Activated CD8-positive, alpha-beta T cell treated with anti-CD3 and anti-CD28 coated beads for 36 hours (primary cell): ENCODE data around the gene IQGAP3. TPM values are rescaled to one million over a fixed set of nuclear protein-coding genes. Genes with fewer than 3 reads are reported as not detected.

Experiments used
- ATAC-seq: fragments of 200-7000 bp; cut with Tn5 transposase; one replicate; pipeline ENCODE4 v1.10.0; 2021; ENCODE audit warnings: mild to moderate bottlenecking, moderate library complexity
- CTCF ChIA-PET: fragments of 350-600 bp; sonication (Branson Sonifier 250); formaldehyde crosslinking; loops from one replicate; lab custom pipeline; 2021; ENCODE audit warnings: antibody characterized with exemption; lab: Charles Lee
- POLR2A ChIA-PET: fragments of 350-600 bp; sonication (Branson Sonifier 250); formaldehyde crosslinking; loops from one replicate; lab custom pipeline; 2021; ENCODE audit warnings: antibody characterized with exemption; lab: Charles Lee
- DNase-seq: peaks from one replicate; pipeline ENCODE4 v3.0.0-alpha.2; 2020
- H3K27ac Mint-ChIP-seq: one replicate; pipeline ENCODE4 v1.8.0; 2021; ENCODE audit warnings: mild to moderate bottlenecking, mixed read lengths
- H3K27me3 Mint-ChIP-seq: one replicate; pipeline ENCODE4 v1.8.0; 2021; ENCODE audit warnings: mixed read lengths
- H3K36me3 Mint-ChIP-seq: one replicate; pipeline ENCODE4 v1.8.0; 2021; ENCODE audit warnings: low read depth, mixed read lengths
- H3K4me1 Mint-ChIP-seq: one replicate; pipeline ENCODE4 v1.8.0; 2021; ENCODE audit warnings: low read depth, mixed read lengths
- H3K4me3 Mint-ChIP-seq: one replicate; pipeline ENCODE4 v1.8.0; 2021; ENCODE audit warnings: mild to moderate bottlenecking, moderate library complexity, mixed read lengths
- H3K9me3 Mint-ChIP-seq: one replicate; pipeline ENCODE4 v1.8.0; 2021; ENCODE audit warnings: mixed read lengths
- intact Hi-C: fragments of 100-400 bp; cut with micrococcal nuclease; formaldehyde crosslinking; loops from one replicate; pipeline ENCODE4 v1.10.0; 2022
- total RNA-seq, 2 experiments: library from RNA; stranded (reverse); gene quantifications; one replicate each; pipeline ENCODE4 v1.2.3, GENCODE V29; 2021
- TF ChIP-seq, protein P1 (sequence below): fragments of 200-600 bp; IDR thresholded peaks from one replicate; pipeline ENCODE4 v1.8.0; 2022; ENCODE audit warnings: antibody characterized with exemption, mild to moderate bottlenecking

IQGAP3 gene
- total RNA-seq, 2 experiments from 2014 or later: 14.4 to 14.9 TPM

DNA sequence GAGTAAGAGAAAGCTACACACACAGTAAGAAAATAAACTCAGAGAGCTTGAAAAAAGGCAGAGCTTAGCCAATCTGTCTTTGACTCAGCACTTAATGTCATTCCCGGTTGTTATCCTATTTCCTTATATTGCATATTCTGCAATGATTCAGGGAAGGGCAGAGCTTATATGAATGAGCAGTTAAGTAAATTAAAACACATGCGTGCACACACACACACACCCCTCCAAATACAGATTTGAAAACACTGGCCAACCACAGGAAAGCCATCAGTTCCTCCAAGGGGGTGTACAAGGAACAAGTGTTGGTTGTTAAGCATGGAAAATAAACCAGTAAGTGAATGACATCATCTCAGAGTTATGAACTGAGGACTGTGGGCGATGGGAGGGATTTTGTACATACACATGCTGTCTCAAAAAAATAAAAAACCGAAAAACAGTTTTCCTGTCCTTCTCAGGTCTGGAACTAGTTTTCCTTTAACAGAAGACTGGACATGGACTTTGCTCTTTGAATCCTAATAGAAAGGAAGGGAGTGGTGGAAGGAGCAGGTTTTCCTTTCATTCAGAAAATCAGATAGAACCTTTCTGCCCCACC is 1.0 kb downstream of the IQGAP3 start:
- ChIA-PET POLR2A (interaction anchor here (0.7 to 3.8 kb wide), 7 partner anchors 9 to 147 kb away, joined by 3 to 18 read pairs (median 3); partner anchors contain the start of gene MEF2D), CTCF (interaction anchor here (0.7 to 2.6 kb wide), 11 partner anchors 11 to 185 kb away, joined by 3 to 12 read pairs (median 6); no protein-coding TSS in a partner anchor)
- Mint-ChIP-seq H3K27ac (no peak overlapping the region), H3K4me1 (peaks cover 16% of the 10 kb centered on the region), H3K27me3 (peaks cover 22% of the 10 kb centered on the region), H3K4me3 (peak overlapping the region; percentile 95), H3K36me3 (peaks cover 2% of the 10 kb centered on the region), H3K9me3 (no peaks in the 10 kb centered on the region)
- intact Hi-C loops: no loop called here
- DNase-seq (no peak), ATAC-seq (peak; percentile 20)
- TF ChIP-seq, protein P1, sequence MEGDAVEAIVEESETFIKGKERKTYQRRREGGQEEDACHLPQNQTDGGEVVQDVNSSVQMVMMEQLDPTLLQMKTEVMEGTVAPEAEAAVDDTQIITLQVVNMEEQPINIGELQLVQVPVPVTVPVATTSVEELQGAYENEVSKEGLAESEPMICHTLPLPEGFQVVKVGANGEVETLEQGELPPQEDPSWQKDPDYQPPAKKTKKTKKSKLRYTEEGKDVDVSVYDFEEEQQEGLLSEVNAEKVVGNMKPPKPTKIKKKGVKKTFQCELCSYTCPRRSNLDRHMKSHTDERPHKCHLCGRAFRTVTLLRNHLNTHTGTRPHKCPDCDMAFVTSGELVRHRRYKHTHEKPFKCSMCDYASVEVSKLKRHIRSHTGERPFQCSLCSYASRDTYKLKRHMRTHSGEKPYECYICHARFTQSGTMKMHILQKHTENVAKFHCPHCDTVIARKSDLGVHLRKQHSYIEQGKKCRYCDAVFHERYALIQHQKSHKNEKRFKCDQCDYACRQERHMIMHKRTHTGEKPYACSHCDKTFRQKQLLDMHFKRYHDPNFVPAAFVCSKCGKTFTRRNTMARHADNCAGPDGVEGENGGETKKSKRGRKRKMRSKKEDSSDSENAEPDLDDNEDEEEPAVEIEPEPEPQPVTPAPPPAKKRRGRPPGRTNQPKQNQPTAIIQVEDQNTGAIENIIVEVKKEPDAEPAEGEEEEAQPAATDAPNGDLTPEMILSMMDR: no peak

DNA sequence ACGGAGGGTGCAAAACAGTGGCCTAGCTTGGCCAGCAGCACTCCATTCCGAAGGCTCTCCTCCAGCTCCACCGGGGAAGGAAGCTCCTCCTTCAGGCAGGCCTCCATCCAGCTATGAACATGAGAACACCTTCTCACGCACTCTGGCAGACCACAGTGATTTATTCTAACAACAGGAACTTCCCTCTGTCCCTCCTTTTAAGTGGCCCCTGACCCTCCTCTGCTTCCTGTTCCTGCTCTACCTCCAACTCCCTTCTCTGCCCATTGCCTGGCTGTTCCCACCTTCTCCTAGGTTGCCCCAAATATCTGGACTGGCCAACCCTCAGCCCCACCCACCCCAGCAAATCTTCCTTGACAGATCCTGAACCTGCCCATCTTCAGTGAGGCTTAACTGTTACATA is 5.9 kb downstream of the IQGAP3 start:
- ATAC-seq: no peak
- TF ChIP-seq, protein P1: no peak
- no peak for DNase-seq
- peaks cover 6% of the 10 kb centered on the region for H3K27me3 Mint-ChIP-seq
- intact Hi-C loops: no loop called here
- H3K4me1 Mint-ChIP-seq: peaks cover 7% of the 10 kb centered on the region
- no peak overlapping the region for H3K4me3 Mint-ChIP-seq
- ChIA-PET POLR2A (interaction anchor here (1.2 to 1.5 kb wide), 2 partner anchors 16 to 30 kb away, joined by 3 to 4 read pairs; no protein-coding TSS in a partner anchor), CTCF (interaction anchor here (0.9 kb wide), 2 partner anchors 42 to 121 kb away, joined by 4 read pairs; no protein-coding TSS in a partner anchor)
- peaks cover 3% of the 10 kb centered on the region for H3K36me3 Mint-ChIP-seq
- H3K9me3 Mint-ChIP-seq: no peaks in the 10 kb centered on the region
- no peak overlapping the region for H3K27ac Mint-ChIP-seq

DNA sequence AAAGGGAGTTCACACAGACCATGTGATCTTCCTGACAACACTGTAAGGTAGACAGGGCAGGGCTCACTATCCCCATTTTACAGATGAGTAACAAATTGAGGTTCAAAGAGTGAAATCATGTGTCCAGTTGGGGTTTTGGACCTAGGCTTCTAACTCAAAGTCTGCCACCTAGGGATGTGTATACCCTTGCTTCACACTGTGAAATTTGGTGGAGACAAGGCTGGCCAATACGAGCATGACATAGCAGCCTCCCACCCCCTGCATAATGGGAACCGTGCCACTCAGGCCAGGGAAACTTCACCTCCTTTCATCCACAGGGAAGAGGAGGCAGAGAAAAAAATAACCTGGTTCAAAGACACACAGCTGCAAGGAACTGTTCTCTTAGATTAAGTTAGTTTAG is 6.8 kb downstream of the IQGAP3 start:
- H3K27ac Mint-ChIP-seq: no peak overlapping the region
- no peak overlapping the region for H3K4me3 Mint-ChIP-seq
- TF ChIP-seq, protein P1: no peak
- POLR2A ChIA-PET: interaction anchor here (1.2 kb wide), 1 partner anchor 29 kb away, joined by 3 read pairs; no protein-coding TSS in a partner anchor
- no peaks in the 10 kb centered on the region for H3K4me1 Mint-ChIP-seq
- no peaks in the 10 kb centered on the region for H3K9me3 Mint-ChIP-seq
- ATAC-seq (no peak), DNase-seq (no peak)
- CTCF ChIA-PET: interaction anchor here (0.9 kb wide), 1 partner anchor 43 kb away, joined by 4 read pairs; no protein-coding TSS in a partner anchor
- H3K27me3 Mint-ChIP-seq: no peaks in the 10 kb centered on the region
- peaks cover 3% of the 10 kb centered on the region for H3K36me3 Mint-ChIP-seq
- intact Hi-C loops: no loop called here

DNA sequence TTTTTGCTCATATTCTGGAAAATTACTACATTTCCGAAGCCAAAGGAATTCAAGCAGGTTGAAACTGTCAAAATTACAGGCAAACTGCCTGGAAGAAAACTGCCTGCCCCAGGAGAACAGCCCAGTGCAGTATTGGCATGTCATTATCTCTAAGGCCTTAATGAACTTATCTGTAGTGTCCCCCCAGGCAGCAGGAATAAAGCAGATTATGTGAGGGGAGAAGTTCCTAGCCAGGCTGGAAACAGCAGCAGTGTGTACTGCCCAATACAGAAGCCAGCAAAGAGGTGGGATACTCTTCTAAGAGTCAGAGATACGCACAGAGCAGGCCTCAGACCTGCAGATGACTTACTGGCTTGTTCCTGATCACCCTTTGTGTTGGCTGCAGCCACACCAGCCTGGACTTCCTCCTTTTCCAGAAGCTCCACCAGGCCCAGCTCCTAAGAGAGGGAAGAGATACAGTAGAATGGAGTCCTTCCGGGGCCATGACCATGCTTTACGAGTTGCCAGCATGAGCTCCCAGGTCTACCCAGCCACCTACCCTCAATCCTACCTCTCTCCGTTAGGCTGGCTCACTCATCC is 11.7 kb downstream of the IQGAP3 start:
- Mint-ChIP-seq H3K4me1 (no peaks in the 10 kb centered on the region), H3K9me3 (no peaks in the 10 kb centered on the region), H3K36me3 (peaks cover 3% of the 10 kb centered on the region), H3K27me3 (no peaks in the 10 kb centered on the region), H3K27ac (no peak overlapping the region), H3K4me3 (no peak overlapping the region)
- TF ChIP-seq, protein P1: no peak
- ATAC-seq: no peak
- DNase-seq: no peak
- ChIA-PET CTCF (interaction anchor here (0.8 to 1.3 kb wide), 2 partner anchors 105 to 175 kb away, joined by 3 read pairs; no protein-coding TSS in a partner anchor), POLR2A (no interaction called here)
- intact Hi-C loops: no loop called here

DNA sequence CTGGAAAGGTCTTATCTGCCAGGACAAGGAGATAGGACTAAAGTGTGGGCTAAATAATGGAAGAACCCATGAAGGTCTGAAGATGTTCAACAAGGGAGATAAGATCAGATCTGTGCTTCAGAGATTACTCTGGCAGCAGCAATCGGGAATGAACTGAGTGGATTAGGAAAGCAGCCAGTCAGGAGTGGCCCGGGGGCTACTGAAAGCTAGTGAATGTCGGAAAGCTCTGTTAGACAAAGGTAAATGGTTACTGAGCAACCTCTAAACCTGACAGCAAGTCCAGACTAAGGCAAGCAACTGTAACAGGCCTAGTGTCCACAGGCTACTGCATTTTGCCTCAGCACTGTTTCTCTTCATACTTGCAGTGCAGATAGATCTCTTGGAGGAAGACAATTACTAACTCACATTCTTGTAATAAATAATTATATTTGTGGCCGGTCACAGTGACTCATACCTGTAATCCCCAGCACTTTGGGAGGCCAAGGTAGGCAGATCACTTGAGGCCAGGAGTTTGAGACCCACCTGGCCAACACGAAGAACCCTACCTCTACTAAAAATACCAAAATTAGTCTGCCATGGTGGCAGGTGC is 12.5 kb downstream of the IQGAP3 start:
- no peak overlapping the region for H3K27ac Mint-ChIP-seq
- intact Hi-C loops: no loop called here
- CTCF ChIA-PET: no interaction called here

More for the DNA sequence above, 12.5 kb downstream of the IQGAP3 start:
- H3K4me3 Mint-ChIP-seq: no peak overlapping the region
- POLR2A ChIA-PET: no interaction called here
- TF ChIP-seq, protein P1: no peak
- no peaks in the 10 kb centered on the region for H3K4me1 Mint-ChIP-seq
- ATAC-seq (no peak), DNase-seq (no peak)
- H3K36me3 Mint-ChIP-seq: peaks cover 3% of the 10 kb centered on the region
- H3K9me3 Mint-ChIP-seq: no peaks in the 10 kb centered on the region
- no peaks in the 10 kb centered on the region for H3K27me3 Mint-ChIP-seq
